Gastroesophageal sphincter (tissue), 3 donors: ENCODE results near the gene LHX3.

Experiments
- POLR2A ChIP-seq, 2 donors: fragments of 450-650 bp; IDR thresholded peaks; one replicate each; pipeline ENCODE4 v1.6.1; 2017; ENCODE audit warnings: antibody characterized with exemption in 2 of 2, mild to moderate bottlenecking in 2 of 2, moderate library complexity in 1 of 2
- TF ChIP-seq, protein P1 (sequence below), 4 experiments: fragments of 200-600 bp in 2 of 4; fragments of 450-650 bp in 2 of 4; sonication (generic) in 1 of 4; IDR thresholded peaks; one replicate each; pipeline ENCODE4 v1.5.1; 2017 to 2019; ENCODE audit warnings: antibody characterized with exemption in 4 of 4, mild to moderate bottlenecking in 2 of 4, moderate library complexity in 2 of 4

DNA sequence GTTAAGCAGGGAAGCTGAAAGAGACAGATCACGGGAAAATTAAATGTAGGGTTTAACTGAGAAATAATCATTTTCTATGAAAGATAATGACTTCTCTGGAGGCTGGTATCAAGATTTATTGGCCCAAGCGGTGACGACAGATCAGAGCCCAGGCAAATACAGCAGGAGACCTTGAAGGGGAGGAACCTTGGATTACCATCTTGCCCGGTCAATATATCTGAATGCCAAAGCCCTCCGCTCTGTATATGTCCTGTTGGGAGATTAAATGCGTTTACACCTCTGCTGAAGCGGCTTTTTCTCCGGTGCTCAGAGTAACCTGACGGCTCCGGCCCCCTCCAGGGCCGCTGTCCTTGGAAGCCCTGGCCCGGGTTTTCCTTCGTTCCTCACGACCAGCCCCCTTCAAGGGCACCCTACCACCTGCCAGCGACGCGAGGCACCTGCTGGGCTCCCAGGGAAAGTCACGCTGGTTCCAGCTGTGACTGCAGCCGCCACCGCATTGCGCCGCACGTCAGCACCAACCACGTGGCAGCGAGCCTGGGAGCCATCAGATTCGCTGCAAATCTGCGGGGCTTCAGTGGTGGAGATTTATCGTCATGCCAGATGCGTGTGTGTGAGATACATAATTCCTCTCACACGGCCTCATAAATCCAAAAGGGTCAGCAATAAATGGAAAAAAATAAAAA is 45.1 kb upstream of the LHX3 start:
- TF ChIP-seq, protein P1, sequence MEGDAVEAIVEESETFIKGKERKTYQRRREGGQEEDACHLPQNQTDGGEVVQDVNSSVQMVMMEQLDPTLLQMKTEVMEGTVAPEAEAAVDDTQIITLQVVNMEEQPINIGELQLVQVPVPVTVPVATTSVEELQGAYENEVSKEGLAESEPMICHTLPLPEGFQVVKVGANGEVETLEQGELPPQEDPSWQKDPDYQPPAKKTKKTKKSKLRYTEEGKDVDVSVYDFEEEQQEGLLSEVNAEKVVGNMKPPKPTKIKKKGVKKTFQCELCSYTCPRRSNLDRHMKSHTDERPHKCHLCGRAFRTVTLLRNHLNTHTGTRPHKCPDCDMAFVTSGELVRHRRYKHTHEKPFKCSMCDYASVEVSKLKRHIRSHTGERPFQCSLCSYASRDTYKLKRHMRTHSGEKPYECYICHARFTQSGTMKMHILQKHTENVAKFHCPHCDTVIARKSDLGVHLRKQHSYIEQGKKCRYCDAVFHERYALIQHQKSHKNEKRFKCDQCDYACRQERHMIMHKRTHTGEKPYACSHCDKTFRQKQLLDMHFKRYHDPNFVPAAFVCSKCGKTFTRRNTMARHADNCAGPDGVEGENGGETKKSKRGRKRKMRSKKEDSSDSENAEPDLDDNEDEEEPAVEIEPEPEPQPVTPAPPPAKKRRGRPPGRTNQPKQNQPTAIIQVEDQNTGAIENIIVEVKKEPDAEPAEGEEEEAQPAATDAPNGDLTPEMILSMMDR (IDR thresholded peaks at IDR 0.05) = no peak
- TF ChIP-seq POLR2A (IDR thresholded peaks at IDR 0.05) = no peak
